Measurements from ENCODE around the gene ABLIM3. TPM values are rescaled to one million over a fixed set of nuclear protein-coding genes. Genes with fewer than 3 reads are reported as not detected.

ABLIM3 gene
- total and polyA plus RNA-seq, 9 of the 15 experiments (the other 6 are each of a cell fraction or from before 2014, with no cell fraction given), result 0.03 to 0.38 (median 0.11) TPM

GRCh38 chr5:149153751-149154610 is 12.7 kb downstream of the ABLIM3 start (continued):
- TF ChIP-seq ATF3 (IDR thresholded peaks at IDR 0.05), result peak; percentile 93
- no peak; the same call in 1 of the 2 replicates for TF ChIP-seq ATF3 (CRISPR knock-in tag; conservative IDR thresholded peaks at IDR 0.05)
- peak; percentile 90 for TF ChIP-seq SMAD4 (CRISPR knock-in tag; conservative IDR thresholded peaks at IDR 0.05)
- no peak for TF ChIP-seq SAFB2 (IDR thresholded peaks at IDR 0.05; ENCODE audit: borderline replicate concordance, low read depth, low read length, severe bottlenecking)
- TF ChIP-seq ID3 (CRISPR knock-in tag; IDR thresholded peaks at IDR 0.05), result no peak
- TF ChIP-seq ID3 (tag; IDR thresholded peaks at IDR 0.05), result no peak
- TF ChIP-seq MGA (IDR thresholded peaks at IDR 0.05), result peak; percentile 79
- TF ChIP-seq MCM5 (IDR thresholded peaks at IDR 0.05; ENCODE audit: low read depth), result no peak
- TF ChIP-seq POLR3A (IDR thresholded peaks at IDR 0.05; ENCODE audit: borderline replicate concordance, extremely low read depth, insufficient read depth, insufficient read length), result no peak
- TF ChIP-seq ZNF354B (CRISPR knock-in tag; IDR thresholded peaks at IDR 0.05), result no peak
- TF ChIP-seq HDAC2 (IDR thresholded peaks at IDR 0.05), result peak; percentile 54; the same call in 1 of the 2 replicates
- no peak for TF ChIP-seq HDAC1 (IDR thresholded peaks at IDR 0.05)

Data from K562 (cell line).